ENCODE measurements around the gene CCDC197. TPM values are rescaled to one million over a fixed set of nuclear protein-coding genes. Genes with fewer than 3 reads are reported as not detected.

The CCDC197 gene
- total RNA-seq, 1 donor from 2014 or later: 0.74 TPM

GRCh38 chr14:94016446-94016976, 19.4 kb downstream of the CCDC197 start:
- intact Hi-C loops (cut with micrococcal nuclease): no loop called here
- no peak for ATAC-seq
- no peak for DNase-seq

GRCh38 chr14:94018308-94018707, 21.2 kb downstream of the CCDC197 start:
- no peak for ATAC-seq

GRCh38 chr14:94019329-94019728, 22.2 kb downstream of the CCDC197 start:
- DNase-seq (no peak), ATAC-seq (no peak)
- intact Hi-C loops (cut with micrococcal nuclease): no loop called here

More at GRCh38 chr14:94018308-94018707, 21.2 kb downstream of the CCDC197 start:
- DNase-seq: no peak
- intact Hi-C loops (cut with micrococcal nuclease): no loop called here

- intact Hi-C loops (cut with micrococcal nuclease): no loop called here
- no peak for DNase-seq
- no peak for ATAC-seq
Observed at GRCh38 chr14:94020267-94020666, 23.2 kb downstream of the CCDC197 start.

GRCh38 chr14:94021001-94021400, 23.9 kb downstream of the CCDC197 start:
- intact Hi-C loops (cut with micrococcal nuclease): no loop called here
- DNase-seq: no peak

GRCh38 chr14:94021416-94022157, 24.5 kb downstream of the CCDC197 start:
- intact Hi-C loops (cut with micrococcal nuclease): no loop called here
- no peak for DNase-seq
- no peak for ATAC-seq

More at GRCh38 chr14:94021001-94021400, 23.9 kb downstream of the CCDC197 start:
- no peak for ATAC-seq

GRCh38 chr14:94022532-94023411, 25.7 kb downstream of the CCDC197 start:
- DNase-seq: no peak

GRCh38 chr14:94024549-94024948, 27.4 kb downstream of the CCDC197 start:
- intact Hi-C loops (cut with micrococcal nuclease): no loop called here

More at GRCh38 chr14:94022532-94023411, 25.7 kb downstream of the CCDC197 start:
- no peak for ATAC-seq
- intact Hi-C loops (cut with micrococcal nuclease): no loop called here

GRCh38 chr14:94025720-94026119, 28.6 kb downstream of the CCDC197 start:
- intact Hi-C loops (cut with micrococcal nuclease): no loop called here
- ATAC-seq (no peak), DNase-seq (no peak)

More at GRCh38 chr14:94024549-94024948, 27.4 kb downstream of the CCDC197 start:
- no peak for ATAC-seq
- DNase-seq: no peak

GRCh38 chr14:94026173-94026888, 29.2 kb downstream of the CCDC197 start, which contains the start of gene OTUB2:
OTUB2 (plus strand) TSS chr14:94026340; CDS start chr14:94026538, 198 bp downstream.
- intact Hi-C loops (cut with micrococcal nuclease): no loop called here
- DNase-seq: peak; percentile 98
- ATAC-seq: peak; percentile 99

GRCh38 chr14:94026889-94027469, 29.9 kb downstream of the CCDC197 start:
- ATAC-seq (no peak), DNase-seq (no peak)
- intact Hi-C loops (cut with micrococcal nuclease): no loop called here

- intact Hi-C loops (cut with micrococcal nuclease): no loop called here
- DNase-seq (no peak), ATAC-seq (no peak)
Observed at GRCh38 chr14:94027566-94028449, 30.7 kb downstream of the CCDC197 start.

GRCh38 chr14:94028450-94028826, 31.3 kb downstream of the CCDC197 start:
- ATAC-seq (no peak), DNase-seq (no peak)
- intact Hi-C loops (cut with micrococcal nuclease): no loop called here

GRCh38 chr14:94029265-94029664, 32.2 kb downstream of the CCDC197 start:
- DNase-seq: no peak
- intact Hi-C loops (cut with micrococcal nuclease): no loop called here
- ATAC-seq: no peak

- intact Hi-C loops (cut with micrococcal nuclease): no loop called here
Observed at GRCh38 chr14:94029671-94030203, 32.6 kb downstream of the CCDC197 start.

GRCh38 chr14:94030571-94030970, 33.5 kb downstream of the CCDC197 start:
- intact Hi-C loops (cut with micrococcal nuclease): no loop called here
- no peak for ATAC-seq
- DNase-seq: no peak

More at GRCh38 chr14:94029671-94030203, 32.6 kb downstream of the CCDC197 start:
- no peak for ATAC-seq
- DNase-seq: no peak

GRCh38 chr14:94031161-94031882, 34.2 kb downstream of the CCDC197 start:
- ATAC-seq: no peak
- DNase-seq: no peak
- intact Hi-C loops (cut with micrococcal nuclease): no loop called here

All from left ventricle myocardium superior (tissue), 1 donor.